NCI-H2107 treated with DMSO at 0.1 percent for 48 hours (cell line): ENCODE results near the gene AWAT1.
"Not testable (repeated sequence)": the region's sequence is repeated elsewhere in the genome, so short reads cannot be mapped to it uniquely, and the experiment has no call there.

ENCODE experiments used
- DNase-seq: peaks from one replicate; lab custom pipeline; 2025; ENCODE audit not compliant: unreplicated experiment; lab: John Stamatoyannopoulos, UW

AWAT1 gene

GRCh38 chrX:70260104-70260503 lies 25.6 kb downstream of the AWAT1 start, which contains the start of gene P2RY4:
P2RY4 (minus strand) TSS chrX:70260204; CDS start chrX:70259624, 580 bp downstream.
- no peak for DNase-seq

- DNase-seq: peak; percentile 7
These were observed 28.6 kb downstream of the AWAT1 start for GRCh38 chrX:70262952-70263567.

GRCh38 chrX:70264784-70265183 lies 30.3 kb downstream of the AWAT1 start:
- no peak for DNase-seq

GRCh38 chrX:70268034-70268433 lies 33.6 kb downstream of the AWAT1 start, which contains the start of gene ARR3:
ARR3 (plus strand) TSS chrX:70268334; CDS start chrX:70269386, 1,052 bp downstream.
- no peak for DNase-seq

GRCh38 chrX:70274029-70274428 lies 39.6 kb downstream of the AWAT1 start:
- not testable (repeated sequence) for DNase-seq

- DNase-seq: no peak
These were observed 44.6 kb downstream of the AWAT1 start for GRCh38 chrX:70279081-70279480.

GRCh38 chrX:70280573-70280972 lies 46.1 kb downstream of the AWAT1 start:
- DNase-seq: no peak

- no peak for DNase-seq
These were observed 47.5 kb downstream of the AWAT1 start, which contains the start of gene RAB41 for GRCh38 chrX:70281951-70282350. RAB41 (plus strand) TSS chrX:70282172; CDS start chrX:70282218, 46 bp downstream.

- DNase-seq: no peak
These were observed 54.8 kb downstream of the AWAT1 start for GRCh38 chrX:70289168-70289792.
